Activated CD4-positive, CD25-positive, alpha-beta regulatory T cell treated with anti-CD3 and anti-CD28 coated beads, Interleukin-2, amount 50 U/mL, for 16 hours (primary cell): ENCODE results near the gene EFNA3.

Experiments
- DNase-seq: peaks from one replicate; pipeline ENCODE4 v3.0.0-alpha.2; 2020; ENCODE audit warnings: low read depth, low spot score

The EFNA3 gene

GRCh38 chr1:155083052-155083541 lies 4.5 kb downstream of the EFNA3 start:
- DNase-seq = no peak

- no peak for DNase-seq
Observed at GRCh38 chr1:155083865-155084721, 5.5 kb downstream of the EFNA3 start.

GRCh38 chr1:155084722-155085503 lies 6.3 kb downstream of the EFNA3 start:
- peak; percentile 85 for DNase-seq

GRCh38 chr1:155085504-155086127 lies 7.0 kb downstream of the EFNA3 start:
- DNase-seq = peak; percentile 47

GRCh38 chr1:155086128-155086741 lies 7.6 kb downstream of the EFNA3 start:
- DNase-seq = peak; percentile 51

- no peak for DNase-seq
Observed at GRCh38 chr1:155086856-155087535, 8.4 kb downstream of the EFNA3 start.

- peak; percentile 61 for DNase-seq
Observed at GRCh38 chr1:155091071-155092051, 12.7 kb downstream of the EFNA3 start.

GRCh38 chr1:155092131-155092530 lies 13.5 kb downstream of the EFNA3 start:
- DNase-seq = no peak

GRCh38 chr1:155092641-155093040 lies 14.0 kb downstream of the EFNA3 start:
- no peak for DNase-seq

- no peak for DNase-seq
Observed at GRCh38 chr1:155093911-155094621, 15.4 kb downstream of the EFNA3 start.

GRCh38 chr1:155094622-155094948 lies 15.9 kb downstream of the EFNA3 start:
- DNase-seq = no peak

GRCh38 chr1:155099331-155099730 lies 20.7 kb downstream of the EFNA3 start:
- no peak for DNase-seq

- DNase-seq = no peak
Observed at GRCh38 chr1:155103325-155103724, 24.7 kb downstream of the EFNA3 start.

- DNase-seq = no peak
Observed at GRCh38 chr1:155104605-155105534, 26.2 kb downstream of the EFNA3 start.

- no peak for DNase-seq
Observed at GRCh38 chr1:155105604-155106011, 27.0 kb downstream of the EFNA3 start.

GRCh38 chr1:155106862-155107261 lies 28.2 kb downstream of the EFNA3 start:
- DNase-seq = no peak

- no peak for DNase-seq
Observed at GRCh38 chr1:155107309-155108264, 28.9 kb downstream of the EFNA3 start.
